ENCODE measurements around the gene SRPK1.
A peak's percentile ranks its signal among the peaks of the same experiment; 100 is the strongest.

SRPK1 gene
- long read RNA-seq, full-length matches to known transcripts: 73 of 180 reads
- long read RNA-seq, partial matches to known transcripts: 63 of 180 reads
- long read RNA-seq, other reads (novel, unspliced or antisense): 44 of 180 reads

- TF ChIP-seq, protein P1, sequence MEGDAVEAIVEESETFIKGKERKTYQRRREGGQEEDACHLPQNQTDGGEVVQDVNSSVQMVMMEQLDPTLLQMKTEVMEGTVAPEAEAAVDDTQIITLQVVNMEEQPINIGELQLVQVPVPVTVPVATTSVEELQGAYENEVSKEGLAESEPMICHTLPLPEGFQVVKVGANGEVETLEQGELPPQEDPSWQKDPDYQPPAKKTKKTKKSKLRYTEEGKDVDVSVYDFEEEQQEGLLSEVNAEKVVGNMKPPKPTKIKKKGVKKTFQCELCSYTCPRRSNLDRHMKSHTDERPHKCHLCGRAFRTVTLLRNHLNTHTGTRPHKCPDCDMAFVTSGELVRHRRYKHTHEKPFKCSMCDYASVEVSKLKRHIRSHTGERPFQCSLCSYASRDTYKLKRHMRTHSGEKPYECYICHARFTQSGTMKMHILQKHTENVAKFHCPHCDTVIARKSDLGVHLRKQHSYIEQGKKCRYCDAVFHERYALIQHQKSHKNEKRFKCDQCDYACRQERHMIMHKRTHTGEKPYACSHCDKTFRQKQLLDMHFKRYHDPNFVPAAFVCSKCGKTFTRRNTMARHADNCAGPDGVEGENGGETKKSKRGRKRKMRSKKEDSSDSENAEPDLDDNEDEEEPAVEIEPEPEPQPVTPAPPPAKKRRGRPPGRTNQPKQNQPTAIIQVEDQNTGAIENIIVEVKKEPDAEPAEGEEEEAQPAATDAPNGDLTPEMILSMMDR (IDR thresholded peaks at IDR 0.05; ENCODE audit: insufficient read depth, low read length): no peak
- TF ChIP-seq REST (IDR thresholded peaks at IDR 0.05; ENCODE audit: insufficient replicate concordance, low read depth) (peak; percentile 32), GABPA (IDR thresholded peaks at IDR 0.05; ENCODE audit: low read depth) (no peak), SPI1 (IDR thresholded peaks at IDR 0.05; ENCODE audit: borderline replicate concordance, low read depth) (no peak), POLR2AphosphoS5 (IDR thresholded peaks at IDR 0.05; ENCODE audit: low read depth) (peak; percentile 68; the same call in 1 of the 2 replicates)
- peak within 1 kb of the TSS; percentile 95 for H3K4me3 ChIP-seq (replicated peaks; ENCODE audit: insufficient read depth, low read length)
- H3K27ac ChIP-seq (replicated peaks): peak within 1 kb of the TSS; percentile 83
- H3K27me3 ChIP-seq (ENCODE audit: insufficient read depth, poor library complexity, severe bottlenecking): no peaks in the 10 kb centered on the region
- peak; percentile 86 to 90 for DNase-seq (ENCODE audit: low read depth in 1 of 2, low spot score in 1 of 2)
Measured at GRCh38 chr6:35920793-35921732, at the start of gene SRPK1. TSS of gene SRPK1 (minus strand) at chr6:35921098. CDS start at chr6:35921056, 42 bp downstream.

GRCh38 chr6:35970181-35970580, 49.3 kb upstream of the SRPK1 start:
- no peak for DNase-seq (ENCODE audit: low read depth in 1 of 2, low spot score in 1 of 2)
- Histone ChIP-seq H3K4me3 (replicated peaks; ENCODE audit: insufficient read depth, low read length) (no peak overlapping the region), H3K27ac (replicated peaks) (no peak overlapping the region), H3K27me3 (ENCODE audit: insufficient read depth, poor library complexity, severe bottlenecking) (no peaks in the 10 kb centered on the region)
- TF ChIP-seq, protein P1 (IDR thresholded peaks at IDR 0.05; ENCODE audit: insufficient read depth, low read length): no peak
- TF ChIP-seq GABPA (IDR thresholded peaks at IDR 0.05; ENCODE audit: low read depth): no peak
- no peak for TF ChIP-seq REST (IDR thresholded peaks at IDR 0.05; ENCODE audit: insufficient replicate concordance, low read depth)
- TF ChIP-seq POLR2AphosphoS5 (IDR thresholded peaks at IDR 0.05; ENCODE audit: low read depth): no peak
- TF ChIP-seq SPI1 (IDR thresholded peaks at IDR 0.05; ENCODE audit: borderline replicate concordance, low read depth): no peak

DNA sequence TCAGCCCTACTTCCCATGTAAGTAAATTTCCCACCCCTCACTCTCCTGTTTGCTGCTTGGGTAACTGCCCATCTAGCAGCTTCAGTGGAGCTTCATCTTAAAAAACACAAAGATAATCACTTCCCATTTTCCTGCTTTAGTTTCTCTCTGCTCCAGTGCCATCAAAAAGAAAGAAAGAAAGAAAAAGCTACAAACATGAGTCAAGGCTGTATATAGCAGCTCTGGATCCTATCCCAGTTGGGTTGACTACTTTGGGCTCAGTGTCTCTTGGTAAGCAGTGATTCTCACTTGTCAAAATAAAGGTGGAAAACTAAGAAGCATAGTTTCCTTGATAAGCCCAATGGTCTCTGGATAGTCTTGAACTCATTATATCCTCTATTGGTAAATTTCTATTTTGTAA, 48.7 kb upstream of the SRPK1 start:
- Histone ChIP-seq H3K27me3 (ENCODE audit: insufficient read depth, poor library complexity, severe bottlenecking) (no peaks in the 10 kb centered on the region), H3K27ac (replicated peaks) (no peak overlapping the region), H3K4me3 (replicated peaks; ENCODE audit: insufficient read depth, low read length) (no peak overlapping the region)
- TF ChIP-seq POLR2AphosphoS5 (IDR thresholded peaks at IDR 0.05; ENCODE audit: low read depth): no peak
- no peak for TF ChIP-seq SPI1 (IDR thresholded peaks at IDR 0.05; ENCODE audit: borderline replicate concordance, low read depth)
- TF ChIP-seq, protein P1 (IDR thresholded peaks at IDR 0.05; ENCODE audit: insufficient read depth, low read length): no peak
- DNase-seq (ENCODE audit: low read depth in 1 of 2, low spot score in 1 of 2): no peak
